HG02943 (cell line): ENCODE results near the gene RPS3.
"Not testable (repeated sequence)": the region's sequence is repeated elsewhere in the genome, so short reads cannot be mapped to it uniquely, and the experiment has no call there.

Experiments
- ATAC-seq: cut with Tn5 transposase; IDR thresholded peaks from one replicate; pipeline ENCODE4 v1.9.1; 2021; ENCODE audit warnings: mild to moderate bottlenecking, low read depth, moderate library complexity; ENCODE audit not compliant: unreplicated experiment

The RPS3 gene

GRCh38 chr11:75409971-75410370 lies 10.7 kb downstream of the RPS3 start:
- ATAC-seq, result not testable (repeated sequence)

GRCh38 chr11:75413146-75413545 lies 13.8 kb downstream of the RPS3 start:
- not testable (repeated sequence) for ATAC-seq

- ATAC-seq, result no peak
Observed at GRCh38 chr11:75413864-75414263, 14.5 kb downstream of the RPS3 start.

- no peak for ATAC-seq
Observed at GRCh38 chr11:75420224-75421034, 21.1 kb downstream of the RPS3 start.

GRCh38 chr11:75421035-75421602 lies 21.8 kb downstream of the RPS3 start:
- no peak for ATAC-seq

- ATAC-seq, result no peak
Observed at GRCh38 chr11:75421902-75422247, 22.6 kb downstream of the RPS3 start.

GRCh38 chr11:75422248-75423231 lies 23.2 kb downstream of the RPS3 start:
- no peak for ATAC-seq

- ATAC-seq, result no peak
Observed at GRCh38 chr11:75423721-75424120, 24.4 kb downstream of the RPS3 start.

- no peak for ATAC-seq
Observed at GRCh38 chr11:75424396-75424795, 25.1 kb downstream of the RPS3 start.

- no peak for ATAC-seq
Observed at GRCh38 chr11:75425422-75425821, 26.1 kb downstream of the RPS3 start.

GRCh38 chr11:75426720-75427086 lies 27.4 kb downstream of the RPS3 start:
- no peak for ATAC-seq

- ATAC-seq, result no peak
Observed at GRCh38 chr11:75427181-75427580, 27.9 kb downstream of the RPS3 start.

- ATAC-seq, result no peak
Observed at GRCh38 chr11:75428281-75428724, 29.0 kb downstream of the RPS3 start.

- ATAC-seq, result no peak
Observed at GRCh38 chr11:75428989-75429640, 29.8 kb downstream of the RPS3 start.

- no peak for ATAC-seq
Observed at GRCh38 chr11:75429641-75429901, 30.3 kb downstream of the RPS3 start.

GRCh38 chr11:75429902-75430713 lies 30.8 kb downstream of the RPS3 start:
- ATAC-seq, result no peak

- ATAC-seq, result no peak
Observed at GRCh38 chr11:75430714-75431532, 31.6 kb downstream of the RPS3 start.

GRCh38 chr11:75431533-75432525 lies 32.5 kb downstream of the RPS3 start:
- ATAC-seq, result no peak
